IPS DF 4.7 (cell line): ENCODE data around the gene GPATCH4.
"Not testable (repeated sequence)": the region's sequence is repeated elsewhere in the genome, so short reads cannot be mapped to it uniquely, and the experiment has no call there.

Source experiments
- DNase-seq: peaks from one replicate; pipeline ENCODE4 v3.0.0-alpha.2; 2013; ENCODE audit warnings: low spot score; ENCODE audit errors: extremely low read depth

The GPATCH4 gene

GRCh38 chr1:156601122-156601830, at the start of gene GPATCH4:
Gene GPATCH4 (minus strand): TSS chr1:156601479.
- no peak for DNase-seq

- no peak for DNase-seq
Observed at GRCh38 chr1:156648951-156649350, 47.7 kb upstream of the GPATCH4 start.

- no peak for DNase-seq
Observed at GRCh38 chr1:156648496-156648895, 47.2 kb upstream of the GPATCH4 start.

GRCh38 chr1:156647351-156647750, 46.1 kb upstream of the GPATCH4 start:
- DNase-seq = no peak

- DNase-seq = no peak
Observed at GRCh38 chr1:156646738-156647211, 45.5 kb upstream of the GPATCH4 start.

GRCh38 chr1:156645666-156646065, 44.4 kb upstream of the GPATCH4 start:
- DNase-seq = no peak

GRCh38 chr1:156645056-156645455, 43.8 kb upstream of the GPATCH4 start:
- no peak for DNase-seq

GRCh38 chr1:156644640-156645039, 43.4 kb upstream of the GPATCH4 start:
- DNase-seq = no peak

- DNase-seq = no peak
Observed at GRCh38 chr1:156644146-156644545, 42.9 kb upstream of the GPATCH4 start.

GRCh38 chr1:156643778-156644092, 42.5 kb upstream of the GPATCH4 start:
- DNase-seq = no peak

- DNase-seq = no peak
Observed at GRCh38 chr1:156643049-156643777, 41.9 kb upstream of the GPATCH4 start.

GRCh38 chr1:156642265-156643048, 41.2 kb upstream of the GPATCH4 start:
- no peak for DNase-seq

- no peak for DNase-seq
Observed at GRCh38 chr1:156641761-156642264, 40.5 kb upstream of the GPATCH4 start, which contains the start of gene BCAN. Gene BCAN (plus strand): TSS chr1:156642117. CDS start chr1:156646055, 3,938 bp downstream.

GRCh38 chr1:156640842-156641706, 39.8 kb upstream of the GPATCH4 start:
- no peak for DNase-seq

- DNase-seq = no peak
Observed at GRCh38 chr1:156639601-156640101, 38.4 kb upstream of the GPATCH4 start.

GRCh38 chr1:156638189-156638985, 37.1 kb upstream of the GPATCH4 start:
- DNase-seq = no peak

GRCh38 chr1:156632355-156632754, 31.1 kb upstream of the GPATCH4 start:
- DNase-seq = no peak

GRCh38 chr1:156631152-156631551, 29.9 kb upstream of the GPATCH4 start:
- DNase-seq = not testable (repeated sequence)

- no peak for DNase-seq
Observed at GRCh38 chr1:156629823-156630449, 28.7 kb upstream of the GPATCH4 start.
